Trophoblast cell (in vitro differentiated cells and primary cell): ENCODE measurements around the gene GLS2.
"Not testable (repeated sequence)": the region's sequence is repeated elsewhere in the genome, so short reads cannot be mapped to it uniquely, and the experiment has no call there.

Source experiments
- DNase-seq, 2 donors: peaks; one replicate each; pipeline ENCODE4 v3.0.0-alpha.2; 2016
- H2AFZ ChIP-seq: 2 replicates; pipeline ENCODE4 v1.6.1; 2013; ENCODE audit warnings: low read length, moderate library complexity, mild to moderate bottlenecking; ENCODE audit not compliant: insufficient read depth, poor library complexity
- H2AK5ac ChIP-seq: 2 replicates; pipeline ENCODE4 v1.6.1; 2013; ENCODE audit warnings: mild to moderate bottlenecking, low read length
- H2BK120ac ChIP-seq: 2 replicates; pipeline ENCODE4 v1.6.1; 2013; ENCODE audit warnings: low read length, mild to moderate bottlenecking, moderate library complexity; ENCODE audit not compliant: insufficient read depth, poor library complexity
- H2BK12ac ChIP-seq: 2 replicates; pipeline ENCODE4 v1.6.1; 2013; ENCODE audit warnings: mild to moderate bottlenecking, low read length, moderate library complexity
- H2BK5ac ChIP-seq: 2 replicates; pipeline ENCODE4 v1.6.1; 2013; ENCODE audit warnings: low read length, low read depth, moderate library complexity, mild to moderate bottlenecking; ENCODE audit not compliant: poor library complexity
- H3K14ac ChIP-seq: 2 replicates; pipeline ENCODE4 v1.6.1; 2013; ENCODE audit warnings: mild to moderate bottlenecking, low read length
- H3K18ac ChIP-seq: 2 replicates; pipeline ENCODE4 v1.6.1; 2013; ENCODE audit warnings: mild to moderate bottlenecking, low read length
- H3K23ac ChIP-seq: 2 replicates; pipeline ENCODE4 v1.6.1; 2013; ENCODE audit warnings: low read length
- H3K27ac ChIP-seq: 2 replicates; pipeline ENCODE4 v1.5.1; 2013; ENCODE audit warnings: low read depth, mild to moderate bottlenecking, inconsistent platforms, low read length, moderate library complexity
- H3K27me3 ChIP-seq: 2 replicates; pipeline ENCODE4 v1.6.1; 2013; ENCODE audit warnings: inconsistent platforms, mild to moderate bottlenecking, low read length, moderate library complexity; ENCODE audit not compliant: insufficient read depth
- H3K36me3 ChIP-seq, 2 experiments: 1 replicate in 1 of 2; 2 replicates in 1 of 2; pipeline ENCODE4 v1.6.1; 2013; ENCODE audit warnings: low read length in 2 of 2, mild to moderate bottlenecking in 2 of 2, moderate library complexity in 1 of 2; ENCODE audit not compliant: insufficient read depth in 2 of 2, control insufficient read depth in 1 of 2
- H3K4ac ChIP-seq: 2 replicates; pipeline ENCODE4 v1.6.1; 2013; ENCODE audit warnings: low read depth, mild to moderate bottlenecking, low read length, moderate library complexity
- H3K4me1 ChIP-seq, 2 experiments: 1 replicate in 1 of 2; 2 replicates in 1 of 2; pipeline ENCODE4 v1.6.1; 2013; ENCODE audit warnings: low read length in 2 of 2, mild to moderate bottlenecking in 2 of 2, moderate library complexity in 1 of 2; ENCODE audit not compliant: insufficient read depth in 2 of 2, control insufficient read depth in 1 of 2
- H3K4me2 ChIP-seq: 2 replicates; pipeline ENCODE4 v1.6.1; 2013; ENCODE audit warnings: inconsistent platforms, mild to moderate bottlenecking, low read length, moderate library complexity
- H3K4me3 ChIP-seq: 2 replicates; pipeline ENCODE4 v1.5.1; 2013; ENCODE audit warnings: mild to moderate bottlenecking, low read depth, low read length, inconsistent platforms
- H3K79me1 ChIP-seq: one replicate; pipeline ENCODE4 v1.6.1; 2013; ENCODE audit warnings: low read length
- H3K79me2 ChIP-seq: 2 replicates; pipeline ENCODE4 v1.6.1; 2013; ENCODE audit warnings: low read length, mild to moderate bottlenecking; ENCODE audit not compliant: control insufficient read depth, insufficient read depth, poor library complexity
- H3K9ac ChIP-seq: 2 replicates; pipeline ENCODE4 v1.6.1; 2013; ENCODE audit warnings: mild to moderate bottlenecking, low read length
- H3K9me3 ChIP-seq: 2 replicates; pipeline ENCODE4 v1.6.1; 2013; ENCODE audit warnings: low read depth, mild to moderate bottlenecking, control low read depth, inconsistent platforms, low read length; ENCODE audit not compliant: insufficient read depth
- H4K12ac ChIP-seq: 2 replicates; pipeline ENCODE4 v1.6.1; 2013; ENCODE audit warnings: low read depth, mild to moderate bottlenecking, low read length, moderate library complexity
- H4K8ac ChIP-seq: 2 replicates; pipeline ENCODE4 v1.6.1; 2013; ENCODE audit warnings: low read depth, mild to moderate bottlenecking, low read length, moderate library complexity
- H4K91ac ChIP-seq: one replicate; pipeline ENCODE4 v1.6.1; 2013; ENCODE audit warnings: low read depth, mild to moderate bottlenecking, low read length, moderate library complexity
- WGBS: extraction: QIAGEN DNeasy Blood & Tissue Kit; methylation state at CpG from one replicate; pipeline ENCODE4 v1.1.7; 2013; ENCODE audit warnings: missing lambda C conversion rate; ENCODE audit not compliant: insufficient read length, insufficient coverage; ENCODE audit errors: extremely low coverage; 5-methylcytosine and 5-hydroxymethylcytosine counted together

Gene GLS2

GRCh38 chr12:56514014-56514318, 26.0 kb upstream of the GLS2 start:
- not testable (repeated sequence) for H3K23ac ChIP-seq, H3K14ac ChIP-seq, H3K4me2 ChIP-seq, H2BK5ac ChIP-seq, H4K91ac ChIP-seq, H2BK12ac ChIP-seq, H3K4me1 ChIP-seq, H3K4ac ChIP-seq, H2AFZ ChIP-seq, H3K27ac ChIP-seq, H2AK5ac ChIP-seq, DNase-seq, H3K79me2 ChIP-seq, H3K9ac ChIP-seq, H3K27me3 ChIP-seq, H4K8ac ChIP-seq, H3K79me1 ChIP-seq, H3K36me3 ChIP-seq, H4K12ac ChIP-seq, H2BK120ac ChIP-seq, H3K18ac ChIP-seq, H3K4me3 ChIP-seq, H3K9me3 ChIP-seq
- no CpG with 5 or more reads among the region's 4 CpGs for WGBS

GRCh38 chr12:56510786-56511185, 22.8 kb upstream of the GLS2 start:
- Histone ChIP-seq H3K79me1 (no peaks in the 10 kb centered on the region), H3K27me3 (no peaks in the 10 kb centered on the region), H3K14ac (no peak overlapping the region), H2AK5ac (no peak overlapping the region), H3K9me3 (no peaks in the 10 kb centered on the region), H4K8ac (no peak overlapping the region), H3K79me2 (no peaks in the 10 kb centered on the region), H3K4me1 (no peaks in the 10 kb centered on the region), H4K12ac (no peak overlapping the region), H2BK120ac (no peak overlapping the region), H3K18ac (no peak overlapping the region), H3K4me3 (no peak overlapping the region), H3K23ac (no peak overlapping the region), H4K91ac (no peak overlapping the region), H3K4ac (no peak overlapping the region), H2AFZ (no peak overlapping the region), H3K36me3 (no peaks in the 10 kb centered on the region), H3K27ac (no peak overlapping the region), H2BK12ac (no peak overlapping the region), H3K9ac (no peak overlapping the region), H3K4me2 (no peak overlapping the region), H2BK5ac (no peak overlapping the region)
- no peak for DNase-seq
- no CpG with 5 or more reads among the region's 16 CpGs for WGBS

GRCh38 chr12:56499879-56500278, 11.9 kb upstream of the GLS2 start:
- H3K23ac ChIP-seq, H3K4me3 ChIP-seq, H3K4me1 ChIP-seq, DNase-seq, H4K12ac ChIP-seq, H2AFZ ChIP-seq, H3K18ac ChIP-seq, H2BK12ac ChIP-seq, H2BK5ac ChIP-seq, H4K91ac ChIP-seq, H3K9me3 ChIP-seq, H3K14ac ChIP-seq, H3K79me2 ChIP-seq, H3K4ac ChIP-seq, H2AK5ac ChIP-seq, H4K8ac ChIP-seq, H2BK120ac ChIP-seq, H3K27ac ChIP-seq, H3K36me3 ChIP-seq, H3K79me1 ChIP-seq, H3K27me3 ChIP-seq, H3K9ac ChIP-seq, H3K4me2 ChIP-seq: not testable (repeated sequence)
- WGBS: no CpG with 5 or more reads among the region's 13 CpGs

- H4K12ac ChIP-seq, DNase-seq, H3K18ac ChIP-seq, H2BK12ac ChIP-seq, H3K4me1 ChIP-seq, H3K9me3 ChIP-seq, H2AFZ ChIP-seq, H3K14ac ChIP-seq, H3K4me3 ChIP-seq, H3K79me1 ChIP-seq, H2AK5ac ChIP-seq, H3K23ac ChIP-seq, H3K9ac ChIP-seq, H3K79me2 ChIP-seq, H4K8ac ChIP-seq, H3K4ac ChIP-seq, H3K4me2 ChIP-seq, H2BK5ac ChIP-seq, H2BK120ac ChIP-seq, H3K36me3 ChIP-seq, H3K27ac ChIP-seq, H3K27me3 ChIP-seq, H4K91ac ChIP-seq: not testable (repeated sequence)
- WGBS: no CpG with 5 or more reads among the region's 9 CpGs
Observed at GRCh38 chr12:56499452-56499851, 11.5 kb upstream of the GLS2 start.
